ENCODE results near the gene LZTS3.
"Not testable (repeated sequence)": the region's sequence is repeated elsewhere in the genome, so short reads cannot be mapped to it uniquely, and the experiment has no call there.

LZTS3 gene

DNA sequence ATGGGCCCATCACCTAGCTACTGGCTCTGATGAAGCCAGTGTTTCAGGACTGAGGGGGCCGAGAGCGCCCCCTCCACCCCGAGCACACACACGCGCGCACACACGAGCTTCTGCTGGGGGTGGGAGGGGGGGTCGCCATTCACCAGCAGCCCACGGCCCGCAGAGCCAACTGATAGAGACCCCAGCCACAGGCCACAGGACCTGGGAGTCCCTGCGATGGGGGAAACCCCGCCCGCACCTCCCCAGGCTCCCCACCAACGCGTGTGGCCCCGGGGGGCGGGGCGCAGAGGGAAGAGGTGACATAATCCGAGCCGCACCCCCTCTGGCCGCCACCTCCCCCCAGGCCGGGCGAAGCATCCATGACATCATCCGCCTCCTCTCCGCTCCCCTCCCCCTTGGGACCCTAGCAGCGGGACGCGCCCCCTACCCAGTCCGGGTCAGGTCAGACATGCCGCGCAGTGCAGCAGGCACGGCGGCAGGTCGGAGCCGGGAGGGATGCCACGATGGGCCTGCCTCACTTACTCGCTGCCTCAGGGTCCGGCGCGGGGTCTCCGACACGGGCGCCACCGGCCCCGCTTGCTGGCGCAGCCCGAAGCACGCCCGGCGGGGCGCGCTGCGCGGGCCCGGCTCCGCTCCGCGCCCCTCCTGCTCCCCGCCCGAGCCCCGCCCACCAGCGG, at the start of gene LZTS3:
TSS of gene LZTS3 (minus strand) at position 617 of the 677 bp plus-strand sequence. CDS start 6,386 bp downstream, outside the sequence.
- DNase-seq (ENCODE audit: extremely low read depth in 1 of 2, low read depth in 1 of 2): peak; percentile 57 to 67

DNA sequence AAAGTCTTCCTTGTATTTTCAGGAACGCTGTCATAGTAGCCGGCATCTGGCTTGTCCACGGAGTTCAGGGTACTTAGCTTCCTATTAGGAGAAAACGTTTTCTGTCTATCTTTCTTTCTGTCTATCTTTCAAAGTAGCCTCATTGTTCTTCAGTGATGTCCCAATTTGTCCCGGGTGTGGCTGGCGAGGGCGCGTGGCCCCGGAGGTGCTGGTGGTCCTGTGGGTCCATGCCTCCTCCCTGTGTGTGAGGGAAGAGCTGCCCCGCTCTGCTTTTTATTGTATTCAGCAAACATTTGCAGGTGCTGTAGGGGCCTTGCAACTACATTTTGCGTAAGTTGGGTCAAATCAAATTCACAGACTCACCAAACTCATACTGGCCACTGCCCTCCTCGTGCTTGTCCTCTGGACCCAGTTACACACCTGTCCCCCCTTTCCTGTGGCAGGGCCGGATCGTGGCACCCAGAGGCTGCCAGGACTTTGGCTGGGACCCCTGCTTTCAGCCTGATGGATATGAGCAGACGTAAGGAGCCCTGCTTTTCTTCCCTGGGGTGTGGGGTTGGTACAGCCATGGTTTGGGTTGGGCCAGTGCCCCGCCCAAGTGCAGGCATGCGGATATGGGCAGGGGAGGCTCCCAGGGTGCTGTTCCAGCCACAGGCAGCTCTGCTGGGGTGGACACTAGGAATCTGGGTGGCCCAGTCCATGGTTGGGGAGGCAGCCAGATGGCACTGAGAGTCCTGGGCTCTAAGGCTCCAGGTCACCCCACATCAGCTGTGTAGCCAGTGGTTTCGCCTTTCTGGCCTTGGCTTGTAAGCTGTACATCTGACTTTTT, 48.3 kb upstream of the LZTS3 start:
- DNase-seq (ENCODE audit: extremely low read depth in 1 of 2, low read depth in 1 of 2): no peak

DNA sequence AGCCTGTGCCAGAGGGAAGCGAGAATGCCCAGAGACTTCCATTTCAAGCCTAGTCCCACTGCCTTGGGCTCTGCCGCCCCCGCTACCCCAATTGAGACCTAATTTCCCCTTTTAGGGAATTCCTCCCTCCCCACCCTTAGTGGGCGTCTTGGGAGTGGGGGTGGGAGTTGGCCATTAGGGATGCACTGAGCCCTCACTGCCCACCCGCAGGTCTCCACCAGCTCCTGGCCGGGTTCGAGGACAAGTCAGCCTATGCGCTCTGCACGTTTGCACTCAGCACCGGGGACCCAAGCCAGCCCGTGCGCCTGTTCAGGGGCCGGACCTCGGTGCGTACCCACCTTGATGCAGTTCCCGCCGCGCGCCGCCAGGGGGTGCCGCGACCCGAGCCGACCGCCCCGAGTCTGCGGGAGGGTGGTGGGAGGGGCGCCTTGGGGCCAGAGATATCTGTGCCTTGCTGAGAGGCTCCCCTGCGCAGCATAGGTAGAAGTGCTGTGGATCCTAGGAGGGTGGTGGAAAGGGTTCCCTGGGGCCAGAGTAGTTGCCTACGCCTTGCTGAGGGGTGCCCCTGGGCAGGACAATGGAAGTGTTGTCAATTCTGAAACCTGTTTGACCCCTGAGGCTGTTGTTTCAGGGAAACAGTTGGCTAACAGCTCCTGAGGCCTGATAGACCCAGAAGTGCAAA, 45.1 kb upstream of the LZTS3 start:
- DNase-seq (ENCODE audit: extremely low read depth in 1 of 2, low read depth in 1 of 2): peak; percentile 59 to 69

DNA sequence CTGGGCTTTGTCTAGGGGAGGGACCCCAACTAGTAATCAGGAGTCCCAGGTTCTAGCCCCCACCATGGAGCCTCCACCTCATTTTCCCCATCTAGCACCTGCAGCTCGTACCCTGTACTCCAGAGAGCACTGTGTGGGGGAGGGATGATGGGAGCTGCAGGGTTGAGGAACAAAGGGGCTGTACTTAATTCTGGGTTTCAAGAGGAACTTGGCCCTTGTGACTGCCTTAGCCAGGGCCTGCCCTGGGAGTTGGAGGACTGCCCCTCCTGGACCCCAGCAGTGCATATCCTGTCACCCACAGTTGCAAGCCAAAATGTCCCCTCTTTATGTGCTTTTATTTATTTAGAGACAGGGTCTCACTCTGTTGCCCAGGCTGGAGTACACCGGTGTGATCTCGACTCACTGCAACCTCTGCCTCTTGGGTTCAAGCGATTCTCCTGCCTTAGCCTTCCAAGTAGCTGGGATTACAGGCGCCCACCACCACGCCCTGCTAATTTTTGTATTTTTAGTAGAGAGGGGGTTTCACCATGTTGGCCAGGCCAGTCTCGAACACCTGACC, 42.1 kb upstream of the LZTS3 start:
- DNase-seq (ENCODE audit: extremely low read depth in 1 of 2, low read depth in 1 of 2): not testable (repeated sequence)

DNA sequence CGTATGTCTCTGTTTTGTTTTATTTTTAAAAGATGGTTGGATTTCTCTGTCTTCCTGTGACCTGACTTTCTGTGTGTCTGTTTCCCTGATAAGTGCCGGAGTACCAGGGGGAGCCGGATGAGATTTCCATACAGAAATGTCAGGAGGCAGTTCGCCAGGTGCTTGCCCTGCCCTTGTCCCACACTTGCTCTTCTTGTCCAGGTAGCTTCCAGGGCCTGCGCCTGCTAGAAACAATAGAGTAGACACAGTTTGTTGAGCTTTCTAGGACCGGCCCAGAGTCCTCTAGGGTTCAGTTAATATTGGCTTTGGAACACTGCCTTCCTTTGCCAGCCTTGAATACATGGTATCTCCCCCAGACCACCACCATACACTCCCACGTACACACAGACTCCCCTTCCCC, 39.9 kb upstream of the LZTS3 start:
- no peak for DNase-seq (ENCODE audit: extremely low read depth in 1 of 2, low read depth in 1 of 2)

DNA sequence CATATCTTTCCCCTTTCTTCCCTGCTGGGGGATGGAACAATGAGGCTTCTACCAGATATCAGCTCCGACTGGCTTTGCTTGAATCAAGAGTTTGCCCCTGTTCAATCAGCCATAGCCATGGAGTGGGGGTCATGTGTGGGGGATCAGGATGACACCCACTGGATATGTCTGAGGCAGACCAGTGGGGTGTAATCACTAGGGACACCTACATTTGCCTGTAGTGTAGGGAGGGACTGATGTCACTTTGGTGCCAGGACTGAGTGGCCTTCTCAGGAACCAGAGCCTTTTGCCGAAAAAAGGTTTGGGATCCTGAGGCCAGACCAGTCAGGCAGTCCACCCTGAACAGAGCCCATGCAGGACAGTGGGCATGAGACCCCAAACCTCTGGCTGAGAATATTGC, 37.0 kb upstream of the LZTS3 start:
- DNase-seq (ENCODE audit: extremely low read depth in 1 of 2, low read depth in 1 of 2): no peak

DNA sequence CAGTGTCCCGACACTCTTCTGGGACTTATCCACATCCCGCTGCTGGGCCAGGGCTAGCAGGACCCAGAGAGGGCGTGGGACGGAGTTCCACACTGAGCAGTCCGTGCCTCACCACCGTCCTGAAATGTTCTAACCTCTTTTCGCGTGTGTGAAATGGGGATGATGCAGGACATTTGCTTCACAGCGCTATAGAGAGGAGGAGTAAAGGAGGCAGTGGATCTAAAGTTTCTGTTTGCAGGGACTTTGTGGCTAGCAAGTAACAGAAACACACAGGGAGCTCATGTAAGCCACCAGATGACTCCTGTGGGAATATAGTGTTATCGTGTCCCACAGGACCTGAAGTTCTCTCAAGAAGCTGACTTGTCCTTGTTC, 36.6 kb upstream of the LZTS3 start:
- DNase-seq (ENCODE audit: extremely low read depth in 1 of 2, low read depth in 1 of 2): no peak

DNA sequence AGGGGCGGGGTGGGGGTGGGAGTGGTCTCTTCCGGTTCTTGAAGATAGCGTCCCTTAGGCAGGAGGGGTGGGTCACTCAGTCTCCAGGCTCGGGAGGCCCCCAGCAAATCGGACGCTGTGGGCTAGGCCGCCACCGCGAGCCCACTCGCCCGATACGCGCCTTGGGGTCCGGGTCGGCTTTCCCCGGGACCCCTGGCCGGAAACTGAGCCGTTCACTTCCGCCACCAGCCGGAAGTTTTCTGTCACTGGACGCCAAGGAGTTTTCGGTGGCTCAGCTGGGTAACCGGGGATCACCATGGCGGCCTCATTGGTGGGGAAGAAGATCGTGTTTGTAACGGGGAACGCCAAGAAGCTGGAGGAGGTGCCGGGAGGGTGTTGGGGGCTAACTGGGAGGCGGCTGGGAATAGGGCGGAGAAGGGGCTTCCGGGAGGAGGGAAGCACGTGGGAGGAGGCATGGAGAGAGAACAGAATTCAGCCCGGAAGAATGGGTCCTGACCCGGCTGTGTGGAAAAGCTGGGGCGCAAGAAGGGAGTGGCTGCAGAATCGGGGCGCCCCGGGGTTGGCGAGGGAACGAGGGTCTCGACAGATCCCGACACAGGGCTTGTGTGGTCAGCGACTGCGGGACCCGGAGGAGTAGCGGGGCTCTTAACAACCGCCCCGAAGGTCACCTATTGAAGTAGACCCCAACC, 36.1 kb upstream of the LZTS3 start, which contains the start of gene ITPA:
TSS of gene ITPA (plus strand) at position 242 of the 689 bp plus-strand sequence. CDS start at position 296, 54 bp downstream.
- DNase-seq (ENCODE audit: extremely low read depth in 1 of 2, low read depth in 1 of 2): peak; percentile 49 to 56

DNA sequence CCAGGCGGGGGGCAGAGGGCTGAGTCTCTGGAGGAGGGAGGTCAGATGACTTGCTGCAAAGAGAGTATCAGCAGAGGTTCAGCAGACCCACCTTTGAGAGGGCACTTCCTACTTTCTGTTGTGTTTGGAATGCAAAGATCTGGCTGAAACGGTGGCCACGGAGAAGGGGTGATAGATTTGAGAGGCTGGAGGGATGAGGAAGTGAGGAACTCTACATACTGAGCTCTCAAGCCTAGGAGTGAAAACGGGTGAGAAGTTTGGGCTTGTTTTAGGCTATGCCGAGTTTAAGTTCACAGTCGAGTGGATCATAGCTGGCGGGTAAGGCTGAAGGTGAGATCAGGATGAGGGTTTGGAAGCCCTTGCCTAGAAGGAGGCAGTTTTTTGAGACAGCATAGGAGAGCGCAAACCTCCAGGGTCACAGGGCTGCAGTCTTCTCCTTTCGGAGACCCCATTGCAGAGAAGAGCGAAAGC, 35.5 kb upstream of the LZTS3 start:
- no peak for DNase-seq (ENCODE audit: extremely low read depth in 1 of 2, low read depth in 1 of 2)

DNA sequence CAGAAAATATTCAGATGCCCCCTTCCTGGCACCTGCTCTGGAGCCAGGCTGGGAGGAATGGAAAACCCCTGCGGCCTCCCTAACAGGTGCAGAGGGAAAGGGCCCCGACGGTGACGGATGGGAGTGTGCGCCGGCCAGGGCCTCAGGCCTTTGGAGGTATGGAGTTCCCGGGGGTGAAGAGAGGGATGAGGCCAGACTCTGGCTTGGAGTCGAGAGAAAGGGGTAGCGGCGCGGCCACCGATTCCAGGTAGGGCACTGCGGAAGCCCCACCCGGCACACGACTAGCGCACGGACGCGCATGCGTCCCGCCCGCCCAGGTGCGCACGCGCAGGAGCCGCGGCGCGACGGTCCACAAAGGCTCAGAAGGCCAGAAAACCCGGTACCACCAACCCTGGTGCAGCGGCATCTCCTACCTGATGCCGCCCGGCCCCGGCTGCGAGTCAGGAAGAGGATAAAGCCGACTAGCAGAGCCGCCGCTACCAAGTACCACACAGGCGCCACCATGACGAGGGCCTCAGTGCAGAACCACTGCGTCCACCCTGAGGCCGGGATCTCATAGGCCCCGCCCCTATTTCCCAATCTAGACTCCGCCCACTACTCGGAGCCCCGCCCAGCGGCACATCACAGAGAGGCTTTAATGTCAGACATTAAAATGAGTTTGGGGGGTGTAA, 30.9 kb upstream of the LZTS3 start, which contains the start of gene DDRGK1:
TSS of gene DDRGK1 (minus strand) at position 559 of the 671 bp plus-strand sequence. CDS start at position 504, 55 bp downstream.
- DNase-seq (ENCODE audit: extremely low read depth in 1 of 2, low read depth in 1 of 2): peak; percentile 73 to 77

DNA sequence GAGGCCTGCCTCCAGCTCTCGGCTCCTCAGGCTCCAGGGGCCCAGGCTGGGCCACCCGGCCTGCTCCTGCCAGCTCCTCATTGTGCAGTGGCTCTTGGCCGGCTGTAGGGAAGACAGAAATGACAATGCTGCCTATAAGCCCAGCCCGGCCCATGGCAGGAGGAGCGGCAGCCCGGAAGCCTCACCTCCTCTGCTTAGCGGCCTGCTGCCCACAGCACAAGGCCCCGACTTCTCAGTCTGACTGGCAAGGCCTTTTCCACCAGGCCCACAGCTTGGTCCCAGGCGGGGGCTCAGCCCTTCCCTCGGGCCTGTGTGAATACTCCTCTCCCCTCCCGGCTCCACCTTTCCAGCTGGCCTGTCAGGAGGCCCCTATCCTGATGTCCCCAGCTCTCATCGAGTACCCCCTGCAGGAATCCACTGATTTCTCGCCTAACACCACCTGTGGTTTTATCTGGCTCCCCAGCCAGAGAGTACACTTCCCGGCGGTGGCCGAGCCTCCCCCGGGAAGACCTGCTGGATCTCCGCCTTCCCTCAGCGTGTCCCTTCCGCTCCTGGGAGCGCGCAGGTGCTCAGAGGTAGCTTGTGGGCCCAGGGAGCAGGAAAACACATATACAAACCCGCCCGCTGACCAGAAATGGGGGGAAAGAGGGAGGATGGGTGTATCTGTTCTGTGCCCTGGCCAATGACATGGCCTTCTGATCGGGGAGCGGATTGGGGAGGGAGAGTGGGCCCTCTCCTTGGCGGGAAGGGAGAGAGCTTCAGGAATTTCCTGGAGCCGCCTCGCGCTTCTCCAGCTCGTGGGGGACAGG, 30.2 kb upstream of the LZTS3 start:
- DNase-seq (ENCODE audit: extremely low read depth in 1 of 2, low read depth in 1 of 2): peak in 1 of 2 donors; percentile 29

DNA sequence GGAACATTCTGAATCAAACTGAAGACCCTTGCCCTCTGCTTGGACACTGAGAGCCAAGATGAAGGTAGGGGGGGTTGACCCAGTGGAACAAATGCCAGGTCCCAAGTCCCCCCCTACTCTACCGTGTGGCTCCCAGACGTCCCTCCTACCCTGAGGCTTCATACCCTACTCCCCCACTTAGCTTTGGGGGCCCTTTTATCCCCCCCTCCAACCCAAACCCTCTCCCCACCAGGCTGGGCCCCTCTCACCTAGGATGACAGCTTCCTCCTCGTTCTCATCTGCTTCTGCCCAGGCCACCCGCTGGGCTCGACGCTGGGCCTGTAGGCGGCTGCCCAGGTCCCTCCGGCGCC, 29.6 kb upstream of the LZTS3 start:
- DNase-seq (ENCODE audit: extremely low read depth in 1 of 2, low read depth in 1 of 2): no peak

DNA sequence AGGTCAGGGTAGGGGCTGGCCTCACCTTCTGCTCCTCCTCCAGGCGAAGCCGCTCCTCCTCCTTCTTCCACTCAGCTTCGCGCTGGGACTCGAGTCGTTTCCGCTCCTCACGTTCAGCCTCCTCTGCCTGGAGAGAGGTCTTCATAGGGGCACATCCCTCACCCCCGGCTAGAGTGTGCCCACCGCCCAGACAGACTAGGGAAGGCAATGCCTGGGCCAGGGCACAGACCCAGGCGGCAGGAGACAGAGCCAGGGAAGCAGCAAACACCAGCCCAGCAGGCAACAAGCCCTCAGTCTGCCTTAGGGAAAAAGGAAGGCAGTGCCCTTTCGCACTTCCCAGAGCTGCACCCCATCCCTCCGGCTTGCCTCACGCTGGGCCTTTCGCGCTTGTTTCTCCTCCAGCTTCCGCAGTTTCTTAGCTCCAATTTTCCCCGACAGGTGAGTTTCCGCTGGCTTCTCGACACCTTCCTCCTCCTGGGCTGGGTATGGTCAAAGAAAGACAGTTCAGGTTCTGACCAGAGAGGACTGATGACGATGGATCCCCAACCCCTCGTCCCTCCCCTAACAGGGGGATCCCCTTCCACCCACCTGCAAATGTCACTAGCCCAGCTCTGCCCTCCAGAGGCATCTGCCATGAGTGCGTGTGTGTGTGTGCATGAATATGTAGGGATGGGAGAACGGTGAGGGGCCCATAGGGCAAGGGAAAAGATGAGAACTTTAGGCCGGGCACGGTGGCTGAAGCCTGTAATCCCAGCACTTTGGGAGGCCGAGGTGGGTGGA, 26.8 kb upstream of the LZTS3 start:
- no peak for DNase-seq (ENCODE audit: extremely low read depth in 1 of 2, low read depth in 1 of 2)

DNA sequence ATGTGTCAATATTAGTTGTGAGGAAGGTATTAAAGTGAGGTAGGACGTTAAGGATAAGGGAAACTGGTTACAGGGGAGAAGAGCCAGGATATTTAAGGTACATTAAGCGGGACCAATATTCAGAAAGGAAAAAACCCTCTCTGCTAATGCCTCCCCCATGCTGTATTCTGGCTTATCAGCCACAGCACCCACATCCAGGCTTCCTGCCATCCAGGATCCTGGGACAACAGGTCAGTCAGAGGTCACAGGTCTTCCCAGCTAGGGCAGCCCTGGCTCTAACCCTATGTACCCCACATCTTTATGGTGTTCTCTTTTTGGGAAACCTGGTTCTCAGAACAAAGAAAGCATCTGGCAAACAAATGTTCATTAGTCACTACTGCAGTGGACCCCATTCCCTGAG, 25.9 kb upstream of the LZTS3 start:
- DNase-seq (ENCODE audit: extremely low read depth in 1 of 2, low read depth in 1 of 2): no peak

DNA sequence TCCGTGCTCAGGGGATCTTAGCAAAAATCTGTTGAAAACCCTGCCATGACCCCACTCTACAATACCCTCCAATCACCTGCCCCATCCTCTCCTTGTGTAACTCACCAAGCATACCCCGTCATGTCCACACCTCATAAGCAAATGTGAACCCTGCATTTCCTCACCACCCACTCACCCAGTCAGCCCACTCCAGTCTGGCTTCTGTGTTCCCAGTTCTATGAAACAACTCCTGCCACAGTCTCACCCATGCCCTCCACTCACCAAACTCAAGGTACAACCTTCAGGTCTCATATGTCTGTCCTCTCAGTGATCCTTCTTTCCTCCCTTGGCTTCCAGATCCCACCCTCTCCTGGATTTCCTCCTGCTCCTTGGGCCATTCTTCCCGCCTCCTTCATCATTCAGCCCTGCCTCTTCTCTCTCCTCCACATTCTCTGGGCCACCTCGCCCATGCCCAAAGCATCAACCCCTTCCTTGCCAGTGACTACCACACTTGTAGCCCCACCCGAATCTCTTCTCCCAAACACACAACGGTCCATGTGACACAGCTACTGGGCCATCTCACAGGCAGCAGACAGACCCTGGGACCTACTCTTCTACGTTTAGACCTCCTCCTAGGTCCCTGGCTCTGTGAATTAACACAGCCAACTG, 22.4 kb upstream of the LZTS3 start:
- DNase-seq (ENCODE audit: extremely low read depth in 1 of 2, low read depth in 1 of 2): no peak

DNA sequence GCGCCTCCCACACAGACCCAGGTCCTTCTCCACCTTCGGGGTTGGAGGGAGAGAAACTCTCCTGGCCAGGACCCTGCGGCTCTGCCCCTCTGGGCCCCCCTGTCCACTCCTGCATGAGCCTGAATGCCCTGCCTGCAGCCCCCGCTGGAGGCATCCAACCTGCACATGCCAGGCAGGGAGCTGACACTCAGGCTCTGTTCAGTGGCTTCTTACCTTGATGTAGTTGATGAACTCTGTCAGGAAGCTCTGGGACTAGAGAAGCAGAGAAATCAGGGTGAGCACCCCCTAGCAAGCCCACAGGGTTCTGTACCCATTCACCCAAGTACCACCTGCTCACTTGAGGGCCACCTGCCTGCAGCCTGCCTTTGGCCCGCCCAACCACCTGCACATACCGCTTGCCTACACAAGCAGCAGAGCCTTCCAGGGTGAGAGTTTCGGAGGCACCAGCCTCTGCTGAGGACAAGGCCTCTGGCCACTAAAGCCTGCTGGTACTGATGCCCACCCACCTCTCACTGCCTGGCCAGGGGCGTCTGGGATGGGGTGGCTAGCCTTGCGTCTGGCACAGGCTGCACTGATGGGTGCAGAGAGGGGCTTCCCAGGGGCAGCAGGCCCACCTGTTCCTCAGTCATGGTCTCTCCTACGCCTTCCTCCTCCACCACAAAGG, 21.4 kb upstream of the LZTS3 start:
- DNase-seq (ENCODE audit: extremely low read depth in 1 of 2, low read depth in 1 of 2): no peak

Measured in stimulated activated CD8-positive, alpha-beta memory T cell treated with anti-CD3 and anti-CD28 coated beads, Interleukin-7, amount 100 ng/mL, for 48 hours (primary cell).